A549 (cell line): ENCODE results near the gene DOCK9.

Source experiments
- HOXA7 ChIP-seq: fragments of 250-450 bp; sonication (Bioruptor Pico); IDR thresholded peaks from 2 replicates; pipeline ENCODE4 v1.5.0; 2020; ENCODE audit warnings: mild to moderate bottlenecking, moderate library complexity
- POLR2A ChIP-seq: IDR thresholded peaks from 2 replicates; pipeline ENCODE4 v1.6.1; 2012; ENCODE audit warnings: mild to moderate bottlenecking, low read length
- RAD21 ChIP-seq, 2 experiments: fragments of >200 bp in 1 of 2; sonication (Bioruptor Twin) in 1 of 2; formaldehyde crosslinking in 1 of 2; IDR thresholded peaks in 1 of 2; conservative IDR thresholded peaks in 1 of 2; 2 replicates in 1 of 2; 3 replicates in 1 of 2; pipeline ENCODE4 v1.6.1; 2012 to 2018; ENCODE audit warnings: inconsistent platforms in 1 of 2
- RCOR1 ChIP-seq: fragments of 150-350 bp; IDR thresholded peaks from 2 replicates; pipeline ENCODE4 v1.6.1; 2014; ENCODE audit warnings: antibody characterized with exemption, low read length, low read depth
- SREBF2 ChIP-seq: fragments of 450-650 bp; IDR thresholded peaks from 2 replicates; pipeline ENCODE4 v1.6.1; 2014; ENCODE audit warnings: mild to moderate bottlenecking, moderate library complexity
- ZNF302 ChIP-seq: fragments of 250-450 bp; sonication (Bioruptor Pico); IDR thresholded peaks from 2 replicates; pipeline ENCODE4 v1.9.0; 2021; ENCODE audit warnings: inconsistent platforms, mild to moderate bottlenecking, moderate library complexity
- TF ChIP-seq, protein P1 (sequence below): fragments of 150-350 bp; IDR thresholded peaks from 2 replicates; pipeline ENCODE4 v1.6.1; 2014; ENCODE audit warnings: low read depth, mild to moderate bottlenecking, low read length
- TF ChIP-seq, protein P2 (sequence below): IDR thresholded peaks from 2 replicates; pipeline ENCODE4 v1.6.1; 2012

DNA sequence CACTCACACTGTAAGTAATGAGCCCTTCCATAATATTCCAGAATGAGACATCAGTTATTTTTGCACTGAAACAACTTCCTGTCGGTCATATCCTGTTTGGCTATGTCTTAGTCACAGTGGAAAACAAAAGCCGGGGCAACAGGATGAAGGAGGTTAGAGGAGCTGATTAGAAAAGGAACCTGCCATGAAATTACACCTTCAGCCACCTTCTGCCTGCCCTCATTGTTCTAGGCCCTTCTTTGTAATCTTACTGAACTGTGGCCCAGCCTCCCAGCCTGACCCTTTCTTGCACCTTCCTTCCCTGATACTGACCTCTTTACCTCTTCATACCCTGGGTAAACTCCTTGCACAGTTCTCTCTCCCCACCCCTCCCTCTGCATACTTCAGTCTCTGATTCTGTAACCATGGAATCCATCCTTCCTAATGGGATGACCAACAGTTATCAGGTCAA is 67.3 kb downstream of the DOCK9 start:
- TF ChIP-seq, protein P1, sequence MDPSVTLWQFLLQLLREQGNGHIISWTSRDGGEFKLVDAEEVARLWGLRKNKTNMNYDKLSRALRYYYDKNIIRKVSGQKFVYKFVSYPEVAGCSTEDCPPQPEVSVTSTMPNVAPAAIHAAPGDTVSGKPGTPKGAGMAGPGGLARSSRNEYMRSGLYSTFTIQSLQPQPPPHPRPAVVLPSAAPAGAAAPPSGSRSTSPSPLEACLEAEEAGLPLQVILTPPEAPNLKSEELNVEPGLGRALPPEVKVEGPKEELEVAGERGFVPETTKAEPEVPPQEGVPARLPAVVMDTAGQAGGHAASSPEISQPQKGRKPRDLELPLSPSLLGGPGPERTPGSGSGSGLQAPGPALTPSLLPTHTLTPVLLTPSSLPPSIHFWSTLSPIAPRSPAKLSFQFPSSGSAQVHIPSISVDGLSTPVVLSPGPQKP, result no peak
- TF ChIP-seq SREBF2 (no peak), RCOR1 (no peak), HOXA7 (CRISPR knock-in tag) (no peak), RAD21 (conservative IDR thresholded peaks at IDR 0.05 in 1 of 2, IDR thresholded peaks at IDR 0.05 in 1 of 2) (no peak), POLR2A (no peak), ZNF302 (no peak)
- TF ChIP-seq, protein P2, sequence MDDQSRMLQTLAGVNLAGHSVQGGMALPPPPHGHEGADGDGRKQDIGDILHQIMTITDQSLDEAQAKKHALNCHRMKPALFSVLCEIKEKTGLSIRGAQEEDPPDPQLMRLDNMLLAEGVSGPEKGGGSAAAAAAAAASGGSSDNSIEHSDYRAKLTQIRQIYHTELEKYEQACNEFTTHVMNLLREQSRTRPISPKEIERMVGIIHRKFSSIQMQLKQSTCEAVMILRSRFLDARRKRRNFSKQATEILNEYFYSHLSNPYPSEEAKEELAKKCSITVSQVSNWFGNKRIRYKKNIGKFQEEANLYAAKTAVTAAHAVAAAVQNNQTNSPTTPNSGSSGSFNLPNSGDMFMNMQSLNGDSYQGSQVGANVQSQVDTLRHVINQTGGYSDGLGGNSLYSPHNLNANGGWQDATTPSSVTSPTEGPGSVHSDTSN, result no peak
